ENCODE results near the gene STK31.
"Not testable (repeated sequence)": the region's sequence is repeated elsewhere in the genome, so short reads cannot be mapped to it uniquely, and the experiment has no call there.

Gene STK31

DNA sequence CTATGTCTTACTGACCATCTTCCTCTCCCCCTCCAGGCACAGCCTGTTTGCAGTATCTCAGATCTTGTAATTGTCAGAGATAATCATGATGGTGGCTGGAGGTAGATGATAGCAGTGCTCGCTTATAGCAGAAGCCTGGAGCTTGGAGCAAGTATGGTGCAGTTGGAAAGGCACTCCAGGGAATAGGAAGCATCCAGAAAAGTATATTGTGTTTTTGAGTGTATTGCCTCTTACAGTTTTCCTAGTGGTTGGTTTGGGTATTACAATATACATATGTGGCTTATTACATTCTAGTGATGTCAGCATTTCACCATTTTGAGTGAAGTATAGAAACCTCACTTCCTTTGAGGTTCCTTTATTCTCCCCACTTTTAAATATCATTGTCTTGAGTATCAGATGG is 101.5 kb downstream of the STK31 start:
- DNase-seq, result no peak

GRCh38 chr7:23828125-23828524 is 118.1 kb downstream of the STK31 start:
- not testable (repeated sequence) for DNase-seq

- DNase-seq, result not testable (repeated sequence)
Observed at GRCh38 chr7:23832733-23833132, 122.7 kb downstream of the STK31 start.

DNA sequence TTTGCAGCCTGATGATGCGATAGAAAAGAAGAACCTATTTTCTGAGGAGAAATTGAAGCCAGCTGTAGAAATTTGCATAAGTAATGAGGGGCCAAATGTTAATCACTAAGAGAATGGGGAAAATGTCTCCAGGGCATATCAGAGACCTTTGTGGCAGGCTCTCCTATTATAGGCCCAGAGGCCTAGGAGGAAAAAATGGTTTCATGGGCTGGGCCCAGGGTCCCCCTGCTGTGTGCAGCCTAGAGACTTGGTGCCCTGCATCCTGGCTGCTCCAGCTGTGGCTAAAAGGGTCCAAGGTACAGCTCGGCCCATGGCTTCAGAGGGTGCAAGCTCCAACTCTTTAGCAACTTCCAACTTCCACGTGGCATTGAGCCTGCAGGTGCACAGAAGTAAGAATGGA is 123.4 kb downstream of the STK31 start:
- DNase-seq, result no peak

DNA sequence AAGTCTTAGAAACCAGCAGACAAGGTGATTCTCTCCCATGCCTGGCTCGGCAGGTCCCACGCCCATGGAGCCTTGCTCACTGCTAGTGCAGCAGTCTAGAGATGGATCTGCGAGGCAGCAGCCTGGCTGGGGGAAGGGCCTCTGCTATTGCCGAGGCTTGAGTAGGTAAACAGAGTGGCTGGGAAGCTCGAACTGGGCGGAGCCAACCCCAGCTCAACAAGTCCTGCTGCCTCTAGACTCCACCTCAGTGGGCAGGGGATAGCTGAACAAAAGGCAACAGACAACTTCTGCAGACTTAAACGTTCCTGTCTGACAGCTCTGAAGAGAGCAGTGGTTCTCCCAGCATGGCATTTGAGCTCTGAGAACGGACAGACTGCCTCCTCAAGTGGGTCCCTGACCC is 134.8 kb downstream of the STK31 start:
- DNase-seq, result not testable (repeated sequence)

DNA sequence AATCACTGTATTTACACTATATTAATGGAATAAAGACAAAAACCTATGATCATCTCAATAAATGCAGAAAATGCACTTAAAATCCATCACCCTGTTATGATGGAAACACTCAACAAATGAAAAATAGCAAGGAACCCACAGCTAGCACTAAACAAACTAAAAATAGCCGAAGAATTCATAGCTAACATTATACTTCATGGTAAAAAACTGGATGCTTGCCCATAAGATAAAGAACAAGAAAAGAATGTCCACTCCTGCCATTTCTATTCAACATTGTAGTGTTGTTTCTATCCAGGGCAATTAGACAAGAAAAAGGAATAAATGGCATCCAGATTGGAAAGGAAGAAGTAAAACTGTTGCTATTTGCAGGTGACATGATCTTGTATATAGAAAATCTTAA is 142.1 kb downstream of the STK31 start:
- no peak for DNase-seq

DNA sequence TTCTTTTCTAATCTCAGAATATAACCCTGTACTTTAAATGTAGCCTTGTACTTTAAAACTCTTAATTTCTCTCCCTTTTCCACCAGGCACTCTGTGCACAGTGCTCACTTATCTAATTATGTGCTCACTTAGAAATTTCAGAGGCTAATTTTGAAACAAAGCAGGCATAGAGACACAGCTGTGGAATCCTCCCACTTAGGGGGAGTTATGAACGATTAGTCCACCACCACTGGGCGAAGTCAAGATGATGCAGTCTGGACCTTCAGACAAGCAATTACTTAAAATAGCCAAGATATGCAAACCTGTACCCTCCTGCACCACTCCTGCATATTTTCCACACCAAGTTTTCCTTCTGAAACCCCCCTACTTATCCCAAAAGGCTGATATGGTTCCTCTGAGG is 143.0 kb downstream of the STK31 start:
- no peak for DNase-seq

DNA sequence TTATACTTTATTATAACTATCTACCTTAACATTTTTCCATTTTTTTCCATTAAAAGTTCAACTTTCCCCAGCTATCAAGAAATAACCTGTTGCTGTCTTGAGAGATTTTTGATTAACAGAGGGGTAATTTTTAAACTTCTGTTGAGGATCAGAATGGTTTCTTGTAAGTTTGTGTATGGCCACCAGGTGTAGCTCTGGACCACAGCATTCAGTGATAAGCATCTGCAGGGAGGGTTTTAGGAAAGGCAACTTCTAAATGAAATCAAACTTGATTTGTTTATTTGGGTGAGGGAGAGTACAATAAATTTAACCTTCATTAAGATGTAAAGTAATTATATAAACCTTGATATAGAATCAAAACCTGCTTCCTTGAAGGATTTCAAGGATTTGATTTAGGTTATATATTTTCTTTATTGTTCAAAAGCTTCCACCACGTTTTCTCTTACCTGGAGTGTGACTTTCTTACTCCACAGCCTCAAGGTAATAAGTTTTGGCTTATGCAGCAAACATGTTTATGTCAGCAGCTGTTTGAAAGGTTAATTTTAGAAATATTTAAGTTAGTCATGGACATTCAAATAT is 153.3 kb downstream of the STK31 start:
- peak; percentile 49 for DNase-seq

DNA sequence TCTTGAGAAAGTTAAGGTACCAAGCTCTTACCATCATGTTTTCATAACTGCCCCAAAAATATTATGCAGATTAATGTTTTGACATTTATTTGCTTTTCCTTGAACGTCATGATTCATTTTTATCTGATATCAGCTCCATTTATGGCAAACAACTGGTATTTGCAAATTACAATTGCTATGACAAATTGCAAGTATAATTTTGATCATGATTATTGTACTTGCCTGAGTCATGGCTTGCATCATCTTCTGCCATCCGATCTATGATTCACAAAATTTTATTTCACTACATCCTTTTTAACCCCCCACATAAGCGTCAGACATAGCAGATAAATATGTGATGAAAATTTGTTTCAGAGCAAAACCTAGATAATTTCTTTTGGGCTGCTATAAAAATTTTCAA is 155.0 kb downstream of the STK31 start:
- no peak for DNase-seq

DNA sequence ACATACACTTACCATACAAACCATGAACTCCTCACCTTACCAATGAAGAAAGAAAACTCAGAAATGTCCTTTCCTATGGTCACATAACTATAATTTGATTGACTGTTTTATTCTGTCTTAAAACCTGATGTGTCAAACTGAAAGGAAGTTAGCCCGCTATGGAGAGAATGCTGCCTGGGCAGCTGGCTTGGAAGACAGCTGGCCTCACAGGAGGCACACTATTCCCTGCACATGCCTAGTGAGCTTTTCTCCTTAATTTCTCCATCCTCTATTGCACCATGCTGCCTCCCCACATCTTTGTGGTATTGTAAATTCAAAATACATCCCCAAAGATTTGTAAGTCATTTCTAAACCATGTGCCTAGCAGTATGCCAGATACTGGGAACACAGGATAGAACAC is 163.3 kb downstream of the STK31 start:
- DNase-seq, result peak; percentile 34

DNA sequence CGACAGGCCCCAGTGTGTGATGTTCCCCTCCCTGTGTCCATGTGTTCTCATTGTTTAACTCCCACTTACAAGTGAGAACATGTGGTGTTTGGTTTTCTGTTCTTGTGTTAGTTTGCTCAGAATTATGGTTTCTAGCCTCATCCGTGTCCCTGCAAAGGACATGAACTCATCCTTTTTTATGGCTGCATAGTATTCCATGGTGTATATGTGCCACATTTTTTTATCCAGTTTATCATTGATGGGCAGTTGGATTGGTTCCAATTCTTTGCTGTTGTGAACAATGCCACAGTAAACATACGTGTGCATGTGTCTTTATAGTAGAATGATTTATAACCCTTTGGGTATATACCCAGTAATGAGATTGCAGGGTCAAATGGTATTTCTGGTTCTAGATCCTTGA is 166.5 kb downstream of the STK31 start:
- not testable (repeated sequence) for DNase-seq

All from DMS 273 treated with DMSO at 0.1 percent for 48 hours (cell line).